Lower leg skin (tissue), 4 donors: ENCODE data around the gene NDUFB10. TPM values are rescaled to one million over a fixed set of nuclear protein-coding genes. Genes with fewer than 3 reads are reported as not detected.

Experiments used
- DNase-seq, 2 donors: peaks; one replicate each; pipeline ENCODE4 v3.0.0-alpha.2; 2019; ENCODE audit warnings: low spot score in 2 of 2
- H3K4me3 ChIP-seq: fragments of 200-600 bp; sonication (generic); 2 replicates; pipeline ENCODE4 v1.5.1; 2017; ENCODE audit warnings: mild to moderate bottlenecking, low read depth; ENCODE audit not compliant: poor library complexity, severe bottlenecking
- CTCF ChIP-seq, 3 donors: fragments of 450-650 bp; IDR thresholded peaks; one replicate each; pipeline ENCODE4 v1.5.1; 2016; ENCODE audit warnings: antibody characterized with exemption in 3 of 3, mild to moderate bottlenecking in 3 of 3, moderate library complexity in 2 of 3
- POLR2A ChIP-seq, 2 donors: fragments of 450-650 bp; IDR thresholded peaks; one replicate each; pipeline ENCODE4 v1.6.1; 2016 to 2017; ENCODE audit warnings: antibody characterized with exemption in 2 of 2, mild to moderate bottlenecking in 1 of 2, moderate library complexity in 1 of 2
- WGBS, 2 donors: methylation state at CpG; one replicate each; pipeline ENCODE4 v1.1.5; 2018; 5-methylcytosine and 5-hydroxymethylcytosine counted together
- intact Hi-C: fragments of 100-400 bp; cut with DNase I; formaldehyde crosslinking; loops from one replicate; pipeline ENCODE4 v1.15.0; 2023; ENCODE audit warnings: low total_unique reads
- total RNA-seq, 4 donors: library from RNA; depleted of rRNA; stranded (reverse); fragments of >200 nt; gene quantifications; one replicate each; pipeline ENCODE4 v1.1.0, GENCODE V29; 2016

NDUFB10 gene
- total RNA-seq, 4 donors from 2014 or later = 183 to 245 (median 217) TPM

- WGBS, 2 donors = 35 to 51% methylated on average over 10 to 13 of the region's 15 CpGs
- no peak for DNase-seq
- H3K4me3 ChIP-seq = no peak overlapping the region
- intact Hi-C loops = no loop called here
- no peak for TF ChIP-seq CTCF (IDR thresholded peaks at IDR 0.05)
- no peak for TF ChIP-seq POLR2A (IDR thresholded peaks at IDR 0.05)
These were observed 45.2 kb upstream of the NDUFB10 start for GRCh38 chr16:1914084-1914608.

GRCh38 chr16:1914988-1915387, 44.4 kb upstream of the NDUFB10 start:
- 50 to 56% methylated on average over 8 of the region's 8 CpGs for WGBS, 2 donors
- no peak for DNase-seq
- intact Hi-C loops = no loop called here
- no peak for TF ChIP-seq CTCF (IDR thresholded peaks at IDR 0.05)
- no peak for TF ChIP-seq POLR2A (IDR thresholded peaks at IDR 0.05)
- H3K4me3 ChIP-seq = no peak overlapping the region

GRCh38 chr16:1915732-1916639, 43.4 kb upstream of the NDUFB10 start:
- intact Hi-C loops = no loop called here
- DNase-seq = no peak
- no peak for TF ChIP-seq POLR2A (IDR thresholded peaks at IDR 0.05)
- TF ChIP-seq CTCF (IDR thresholded peaks at IDR 0.05) = no peak
- WGBS, 2 donors = 47 to 53% methylated on average over 14 of the region's 25 CpGs
- H3K4me3 ChIP-seq = no peak overlapping the region

GRCh38 chr16:1916640-1916990, 42.7 kb upstream of the NDUFB10 start:
- TF ChIP-seq CTCF (IDR thresholded peaks at IDR 0.05) = no peak
- intact Hi-C loops = no loop called here
- DNase-seq = no peak
- WGBS, 2 donors = 25 to 26% methylated on average over 5 of the region's 5 CpGs
- H3K4me3 ChIP-seq = peak overlapping the region; percentile 22

- TF ChIP-seq CTCF (IDR thresholded peaks at IDR 0.05) (no peak), POLR2A (IDR thresholded peaks at IDR 0.05) (no peak)
- intact Hi-C loops = no loop called here
- DNase-seq = no peak
- peak overlapping the region; percentile 22 for H3K4me3 ChIP-seq
- WGBS, 2 donors = 6 to 11% methylated on average over 10 to 15 of the region's 22 CpGs
These were observed 42.2 kb upstream of the NDUFB10 start for GRCh38 chr16:1917056-1917664.
